T-helper 2 cell treated with Interferon-gamma antibody and Interleukin-4, amounts not matched to agents 100 ng/mL and 5 ng/mL, for 36 hours (primary cell): ENCODE measurements around the gene PTPN12. TPM values are rescaled to one million over a fixed set of nuclear protein-coding genes. Genes with fewer than 3 reads are reported as not detected.
"Not testable (repeated sequence)": the region's sequence is repeated elsewhere in the genome, so short reads cannot be mapped to it uniquely, and the experiment has no call there.

Experiments
- intact Hi-C: fragments of 100-400 bp; cut with micrococcal nuclease; formaldehyde crosslinking; loops from one replicate; pipeline ENCODE4 v1.15.1; 2023
- total RNA-seq: library from RNA; stranded (reverse); gene quantifications from 2 replicates; pipeline ENCODE4 v1.2.3, GENCODE V29; 2022

PTPN12 gene
- total RNA-seq, result 17.4 and 18.0 TPM in 2 replicates

DNA sequence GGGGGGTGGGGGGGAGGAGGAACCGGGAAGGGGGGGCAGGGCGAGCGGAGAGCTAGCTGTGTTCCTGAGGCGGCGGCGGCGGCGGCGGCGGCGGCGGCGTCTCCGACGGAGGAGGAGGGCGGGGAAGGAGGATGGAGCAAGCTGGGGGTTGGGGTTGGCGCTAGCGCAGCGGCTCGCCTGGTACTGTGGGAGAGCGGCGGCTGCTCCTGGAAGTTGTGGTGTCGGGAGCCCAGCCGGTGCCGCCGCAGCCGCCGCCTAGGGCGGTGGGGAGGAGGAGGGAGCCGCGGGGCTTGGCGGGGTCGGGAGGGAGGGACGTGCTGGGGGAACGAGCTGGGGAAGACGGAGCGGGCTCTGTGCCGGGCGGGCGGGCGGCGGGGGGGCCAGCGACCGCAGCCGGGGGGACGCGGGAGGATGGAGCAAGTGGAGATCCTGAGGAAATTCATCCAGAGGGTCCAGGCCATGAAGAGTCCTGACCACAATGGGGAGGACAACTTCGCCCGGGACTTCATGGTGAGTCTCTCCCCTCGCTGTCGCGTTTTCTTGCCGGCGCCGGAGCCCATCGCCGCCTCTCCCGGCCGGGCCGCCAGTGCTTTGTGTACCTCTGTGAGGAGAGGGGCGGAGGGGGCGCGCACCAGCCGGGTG is at the start of gene PTPN12:
Gene PTPN12, plus strand, starts transcription at position 160 of the 642 bp plus-strand sequence. Its CDS starts 252 bp downstream, at position 412.
- intact Hi-C loops, result loop anchor here (1.0 to 5.0 kb wide), 3 partner anchors 121 to 1144 kb away; partner anchors contain the start of genes CCDC146 and GSAP

DNA sequence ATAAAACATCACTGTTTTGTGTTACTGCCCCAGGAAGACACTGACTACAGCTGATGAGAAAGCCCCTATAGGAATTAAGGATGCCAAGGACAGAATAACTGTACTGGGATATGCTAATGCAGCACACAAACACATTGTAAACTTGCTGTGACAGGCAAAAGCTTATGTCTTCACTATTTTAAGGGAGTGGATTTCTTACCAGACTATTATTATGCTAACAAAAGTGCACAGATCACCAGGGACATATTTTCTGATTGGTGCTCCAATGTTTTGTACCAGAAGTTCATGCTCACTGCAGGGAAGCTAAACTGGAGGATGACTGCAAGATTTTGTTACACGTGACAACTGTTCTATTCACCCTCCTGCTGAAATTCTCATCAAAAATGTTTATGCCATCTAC is 48.1 kb upstream of the PTPN12 start:
- intact Hi-C loops, result no loop called here

- intact Hi-C loops, result no loop called here
Measured at GRCh38 chr7:77497079-77497478, 40.0 kb upstream of the PTPN12 start.

DNA sequence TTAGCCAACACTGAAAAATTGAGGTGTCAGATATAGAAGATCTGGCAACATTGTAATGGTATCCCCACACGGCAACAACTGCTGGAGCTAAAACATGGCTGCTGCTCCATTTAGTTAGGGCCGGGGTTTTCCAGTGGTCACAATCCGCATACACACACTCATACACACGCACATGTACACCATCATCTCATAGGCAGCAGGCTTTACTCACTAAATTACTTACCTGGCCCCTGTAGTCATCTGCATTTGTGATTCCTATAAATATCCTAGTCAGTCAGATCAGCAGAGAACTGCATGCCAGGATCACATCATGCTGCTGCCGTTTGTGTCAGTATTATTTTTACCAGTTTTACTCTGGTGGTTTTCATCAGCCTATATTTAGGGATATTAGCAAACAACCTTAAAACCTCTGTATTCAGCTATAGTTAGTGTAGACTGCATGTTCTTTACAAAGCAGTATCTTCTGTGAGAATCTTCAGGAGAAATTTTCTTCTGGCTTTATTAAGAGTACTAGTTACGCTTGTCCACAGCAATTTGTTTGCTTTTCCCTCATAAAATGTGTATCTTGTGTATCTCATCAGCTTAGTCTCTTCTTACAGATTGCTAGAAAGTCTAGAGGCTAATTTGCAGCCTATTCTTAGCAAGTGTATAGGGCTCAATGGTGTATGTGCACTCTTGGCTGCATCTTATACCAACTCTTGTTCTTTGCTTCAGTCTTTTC is 38.3 kb upstream of the PTPN12 start:
- intact Hi-C loops, result no loop called here

DNA sequence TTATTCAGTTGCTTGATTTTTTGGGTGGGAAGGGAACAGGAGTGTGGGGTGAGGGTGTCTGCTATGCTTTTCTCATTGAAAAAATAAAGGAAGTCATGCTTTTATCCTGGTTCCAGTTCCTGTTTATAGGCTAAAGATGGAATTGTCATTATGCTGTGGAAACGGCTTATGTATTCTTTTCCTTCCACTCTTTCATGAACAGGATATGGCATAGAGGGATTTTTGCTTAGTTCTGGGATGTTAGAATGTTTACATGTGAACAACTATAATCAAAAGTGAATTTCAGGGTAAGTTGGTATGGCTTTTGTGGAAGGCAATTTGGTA is 35.9 kb upstream of the PTPN12 start:
- intact Hi-C loops, result no loop called here

DNA sequence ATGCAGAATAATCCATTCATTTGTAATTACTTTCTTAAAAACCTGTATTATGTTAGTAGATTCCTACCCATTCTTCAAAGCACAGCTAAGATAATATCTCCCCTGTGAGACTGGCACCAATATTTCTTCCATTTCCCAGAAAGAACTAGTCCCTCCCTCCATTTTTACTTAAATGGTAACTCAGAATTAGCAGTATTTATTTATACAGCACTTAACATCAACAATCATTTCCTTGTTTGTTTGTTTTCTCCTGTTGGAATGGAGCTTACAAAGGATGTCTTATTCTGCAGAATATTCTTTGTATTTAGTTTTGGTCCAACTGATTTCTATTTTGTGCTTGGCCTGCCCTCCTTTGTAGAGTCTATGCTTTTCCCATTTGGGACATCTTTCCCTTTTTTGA is 32.1 kb upstream of the PTPN12 start:
- intact Hi-C loops, result no loop called here

DNA sequence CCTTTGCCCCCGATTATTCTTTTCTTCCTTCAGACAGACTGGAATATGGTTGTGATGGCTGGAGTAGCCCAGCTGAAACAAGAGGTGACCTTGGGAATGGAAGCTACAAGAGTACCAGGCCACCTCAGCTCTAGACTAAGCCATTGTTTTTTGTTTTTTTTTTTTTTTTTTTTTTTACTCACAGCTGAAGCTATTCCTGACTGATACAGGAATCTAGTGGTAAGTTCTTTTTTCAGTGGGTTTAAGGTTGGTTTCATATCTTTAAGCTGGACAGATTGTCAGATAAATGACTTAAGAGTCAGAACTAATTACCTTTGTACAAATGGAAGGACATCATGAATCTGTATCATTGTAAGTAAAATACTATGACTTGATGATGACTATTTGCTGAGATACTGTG is 30.2 kb upstream of the PTPN12 start:
- intact Hi-C loops, result no loop called here

GRCh38 chr7:77513002-77513670 is 24.0 kb upstream of the PTPN12 start:
- intact Hi-C loops, result not testable (repeated sequence)

DNA sequence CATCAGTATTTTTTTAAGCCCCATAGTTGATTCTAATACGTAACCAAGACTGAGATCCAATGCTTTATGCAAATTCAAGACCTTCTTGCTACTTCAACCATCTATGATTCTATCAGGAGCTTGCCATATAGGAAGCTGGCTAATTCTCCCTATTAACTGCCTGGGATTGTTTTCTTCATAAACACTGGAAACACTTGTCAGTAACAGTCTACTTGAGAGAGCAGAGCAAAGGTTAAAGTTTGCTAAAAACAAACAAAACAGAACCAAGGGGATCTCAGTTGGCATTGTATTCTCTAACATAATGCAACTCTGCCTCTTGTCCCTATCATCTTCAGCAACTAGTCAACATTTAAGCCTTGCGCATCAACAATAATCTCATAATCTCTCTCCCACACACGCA is 21.0 kb upstream of the PTPN12 start:
- intact Hi-C loops, result no loop called here

- intact Hi-C loops, result no loop called here
Measured at GRCh38 chr7:77520261-77520660, 16.8 kb upstream of the PTPN12 start.

- intact Hi-C loops, result not testable (repeated sequence)
Measured at GRCh38 chr7:77521537-77521936, 15.6 kb upstream of the PTPN12 start.

DNA sequence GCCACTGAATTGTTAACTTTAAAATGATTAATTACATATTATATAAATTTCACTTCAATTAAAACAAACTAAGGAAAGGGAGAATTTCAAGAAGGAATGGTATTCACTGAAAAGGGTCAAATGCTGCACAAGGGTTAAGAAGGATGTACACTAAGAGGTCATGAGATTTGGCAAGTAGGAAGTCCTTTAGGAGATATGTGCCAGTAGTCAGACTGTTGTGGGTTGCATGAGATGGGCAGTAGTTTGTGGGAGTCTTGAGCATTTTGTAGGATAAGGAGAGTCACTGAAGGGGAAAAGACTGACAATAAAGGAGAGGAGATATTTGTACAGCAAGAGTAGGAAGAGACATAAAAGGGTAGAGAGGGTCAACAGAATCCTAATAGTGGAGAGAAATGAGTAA is 12.4 kb upstream of the PTPN12 start:
- intact Hi-C loops, result no loop called here

DNA sequence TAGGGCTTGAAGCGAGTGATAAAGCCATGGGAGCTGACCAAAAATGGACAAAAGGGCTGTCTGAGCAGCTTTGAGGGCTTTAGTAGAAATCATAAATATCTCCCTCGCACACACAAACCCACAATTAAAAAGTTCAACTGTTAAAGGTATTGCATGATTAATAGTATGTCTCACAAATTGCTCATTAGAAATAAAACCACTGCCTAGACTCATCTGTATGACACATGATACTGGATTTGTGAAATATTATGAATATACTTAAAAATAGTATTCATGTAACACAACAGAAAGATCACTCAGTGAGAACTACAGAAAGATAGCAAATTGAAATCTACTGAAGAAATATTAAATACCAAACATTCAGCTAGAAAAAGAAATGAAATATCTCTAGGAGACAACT is 11.9 kb upstream of the PTPN12 start:
- intact Hi-C loops, result no loop called here

DNA sequence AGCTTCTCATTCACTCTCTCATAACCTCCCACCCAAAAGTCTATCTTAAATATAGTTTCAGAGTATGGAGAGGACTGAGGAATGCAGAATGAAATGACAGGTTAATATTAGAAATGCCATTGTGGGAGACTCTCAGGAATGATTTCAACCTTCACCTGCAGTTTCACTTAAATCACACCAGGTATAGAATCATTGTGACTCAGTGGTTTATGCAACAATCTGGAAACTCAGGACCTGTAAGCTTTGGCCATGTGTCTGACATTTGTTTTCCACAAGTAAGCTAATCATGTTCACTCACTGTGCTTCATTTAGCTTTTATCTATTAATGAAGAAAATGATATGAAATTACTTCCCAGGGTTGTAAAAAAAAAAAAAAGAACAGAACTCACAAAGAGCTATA is 8.7 kb upstream of the PTPN12 start:
- intact Hi-C loops, result no loop called here

- intact Hi-C loops, result no loop called here
Measured at GRCh38 chr7:77529279-77529678, 7.8 kb upstream of the PTPN12 start.

- intact Hi-C loops, result no loop called here
Measured at GRCh38 chr7:77531038-77531437, 6.1 kb upstream of the PTPN12 start.

GRCh38 chr7:77532247-77532646 is 4.8 kb upstream of the PTPN12 start:
- intact Hi-C loops, result no loop called here

DNA sequence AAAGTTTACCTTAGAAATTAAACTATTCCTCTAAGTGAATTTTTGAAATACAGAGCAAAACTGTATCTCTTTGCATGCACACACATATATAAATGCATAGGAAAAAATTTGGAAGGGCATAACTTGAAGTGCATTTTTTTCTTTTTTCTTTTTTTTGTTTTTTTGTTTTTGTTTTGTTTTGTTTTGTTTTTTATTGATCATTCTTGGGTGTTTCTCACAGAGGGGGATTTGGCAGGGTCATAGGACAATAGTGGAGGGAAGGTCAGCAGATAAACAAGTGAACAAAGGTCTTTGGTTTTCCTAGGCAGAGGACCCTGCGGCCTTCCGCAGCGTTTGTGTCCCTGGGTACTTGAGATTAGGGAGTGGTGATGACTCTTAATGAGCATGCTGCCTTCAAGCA is 4.4 kb upstream of the PTPN12 start:
- intact Hi-C loops, result not testable (repeated sequence)

DNA sequence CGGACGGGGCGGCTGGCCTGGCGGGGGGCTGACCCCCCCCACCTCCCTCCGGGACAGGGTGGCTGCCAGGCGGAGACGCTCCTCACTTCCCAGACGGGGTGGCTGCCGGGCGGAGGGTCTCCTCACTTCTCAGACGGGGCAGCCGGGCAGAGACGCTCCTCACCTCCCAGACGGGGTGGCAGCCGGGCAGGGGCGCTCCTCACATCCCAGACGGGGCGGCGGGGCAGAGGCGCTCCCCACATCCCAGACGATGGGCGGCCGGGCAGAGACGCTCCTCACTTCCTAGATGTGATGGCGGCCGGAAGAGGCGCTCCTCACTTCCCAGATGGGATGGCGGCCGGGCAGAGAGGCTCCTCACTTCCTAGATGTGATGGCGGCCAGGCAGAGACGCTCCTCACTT is 3.0 kb upstream of the PTPN12 start:
- intact Hi-C loops, result not testable (repeated sequence)

GRCh38 chr7:77536017-77536412 is 1.1 kb upstream of the PTPN12 start:
- intact Hi-C loops, result loop anchor here (1.0 to 5.0 kb wide), 6 partner anchors 160 to 1143 kb away; partner anchors contain the start of genes CCDC146, PHTF2, RSBN1L and TMEM60

DNA sequence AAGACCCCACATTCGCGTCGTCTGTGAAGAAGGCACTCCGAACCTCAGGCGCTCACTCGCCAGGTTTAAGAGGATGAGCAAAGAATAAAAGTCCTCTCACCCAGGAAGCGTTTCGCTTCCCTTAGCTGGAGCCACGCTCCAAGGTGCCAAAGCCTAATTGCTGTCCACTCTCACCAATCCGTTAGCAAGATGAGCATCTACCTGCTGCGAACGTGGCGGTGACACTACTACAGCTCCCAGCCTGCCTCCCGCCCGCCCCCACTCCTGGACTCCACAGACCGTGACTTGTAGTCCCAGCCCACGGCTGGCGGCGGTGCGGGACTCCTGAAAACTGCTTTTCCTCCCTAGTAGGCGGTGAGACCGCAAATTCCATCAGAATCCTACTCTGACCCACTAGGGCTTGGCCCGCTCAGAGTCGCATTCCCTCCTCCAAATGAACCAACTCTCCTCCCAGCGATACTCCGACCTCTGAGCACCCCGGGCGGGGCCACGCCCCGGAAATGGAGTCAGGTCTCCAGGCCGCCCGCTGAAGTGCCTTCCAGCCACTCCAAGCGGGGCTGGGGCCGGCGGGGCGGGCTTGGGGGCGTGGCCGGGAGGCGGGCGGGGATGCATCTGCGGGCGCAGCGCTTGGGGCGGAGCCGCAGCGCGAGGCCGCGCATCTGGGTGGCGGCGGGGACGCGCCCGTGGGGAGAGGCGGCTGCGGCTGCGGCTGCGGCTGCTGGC is 521 bp upstream of the PTPN12 start:
- intact Hi-C loops, result loop anchor here (1.0 to 5.0 kb wide), 7 partner anchors 120 to 1144 kb away; partner anchors contain the start of genes CCDC146, GSAP, PHTF2 and RSBN1L
